Activated CD8-positive, alpha-beta memory T cell treated with anti-CD3 and anti-CD28 coated beads, Interleukin-2, amount 50 U/mL, for 24 hours (primary cell): Measurements from ENCODE around the gene JAKMIP2.

Experiments
- DNase-seq: peaks from one replicate; pipeline ENCODE4 v3.0.0-alpha.2; 2020; ENCODE audit errors: extremely low read depth

The JAKMIP2 gene

DNA sequence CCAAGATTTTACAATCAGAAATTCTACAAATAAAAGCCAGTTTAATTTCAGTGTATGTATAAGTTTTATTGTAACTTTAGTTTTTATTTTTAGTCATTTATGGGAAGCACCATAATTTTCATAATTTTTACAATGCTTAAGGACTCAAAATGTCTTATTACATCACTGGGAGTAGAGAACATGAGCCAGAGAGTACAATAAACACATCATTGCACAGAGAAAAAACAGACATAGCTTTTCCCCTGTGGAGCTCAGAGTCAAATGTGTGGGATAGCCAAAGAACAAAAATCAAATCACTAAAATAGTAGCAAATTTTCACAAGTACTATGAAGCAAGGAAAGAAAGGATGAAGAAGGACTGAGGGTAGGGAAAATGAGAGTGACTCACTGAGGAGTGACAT is 5.5 kb upstream of the JAKMIP2 start:
- no peak for DNase-seq

GRCh38 chr5:147786142-147786541 is 3.6 kb upstream of the JAKMIP2 start:
- no peak for DNase-seq

GRCh38 chr5:147784146-147784987 is 1.8 kb upstream of the JAKMIP2 start:
- DNase-seq = no peak

DNA sequence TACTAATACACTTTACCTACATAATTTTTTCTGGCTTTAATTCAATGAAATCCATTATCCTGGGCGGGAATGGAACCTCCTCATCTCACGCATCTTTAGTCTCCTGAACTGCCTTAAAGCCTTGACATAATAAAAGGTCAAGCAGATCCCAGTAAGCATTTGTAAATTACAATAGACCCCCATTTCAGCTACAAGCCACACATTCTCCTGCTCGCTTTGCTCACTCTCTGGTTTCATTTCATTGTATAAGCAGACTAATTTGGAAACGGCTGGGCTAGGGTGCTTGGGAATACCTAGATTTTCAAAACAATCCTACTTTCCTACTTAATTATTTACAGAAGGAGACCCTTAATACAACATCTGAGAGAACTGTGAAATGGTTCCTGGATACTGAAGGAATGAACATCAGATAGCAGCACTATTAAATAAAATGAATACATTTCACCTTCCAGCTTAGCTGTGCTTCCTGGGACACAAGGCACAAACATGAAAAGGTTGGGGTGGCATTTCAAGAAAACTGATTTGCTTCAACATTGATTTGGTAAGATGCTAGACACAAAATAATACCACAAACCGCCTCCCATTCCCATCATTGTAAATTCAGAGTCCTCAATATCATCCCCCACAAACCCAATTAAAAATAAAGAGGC is 1.5 kb downstream of the JAKMIP2 start:
- DNase-seq = no peak

DNA sequence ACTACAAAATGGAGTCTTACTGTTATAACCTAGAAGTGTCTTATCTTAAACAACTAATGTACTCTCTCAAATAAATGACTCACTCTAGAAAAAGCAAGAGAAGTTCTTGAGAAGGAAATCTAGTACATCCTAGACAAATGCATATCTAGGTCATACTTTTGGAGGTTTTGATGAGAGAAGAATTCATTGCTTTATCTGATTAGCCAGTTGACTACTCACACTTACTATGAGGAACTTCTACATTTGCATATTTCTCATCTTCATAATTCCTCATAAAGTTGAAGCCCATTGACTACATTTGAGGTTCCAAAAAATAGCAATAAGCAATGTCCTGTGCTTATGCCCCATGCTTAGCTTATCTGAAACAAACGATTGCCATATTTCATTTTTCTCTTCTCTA is 2.8 kb downstream of the JAKMIP2 start:
- no peak for DNase-seq

GRCh38 chr5:147776989-147777388 is 5.5 kb downstream of the JAKMIP2 start:
- no peak for DNase-seq

- DNase-seq = no peak
Observed at GRCh38 chr5:147773587-147773986, 8.9 kb downstream of the JAKMIP2 start.

DNA sequence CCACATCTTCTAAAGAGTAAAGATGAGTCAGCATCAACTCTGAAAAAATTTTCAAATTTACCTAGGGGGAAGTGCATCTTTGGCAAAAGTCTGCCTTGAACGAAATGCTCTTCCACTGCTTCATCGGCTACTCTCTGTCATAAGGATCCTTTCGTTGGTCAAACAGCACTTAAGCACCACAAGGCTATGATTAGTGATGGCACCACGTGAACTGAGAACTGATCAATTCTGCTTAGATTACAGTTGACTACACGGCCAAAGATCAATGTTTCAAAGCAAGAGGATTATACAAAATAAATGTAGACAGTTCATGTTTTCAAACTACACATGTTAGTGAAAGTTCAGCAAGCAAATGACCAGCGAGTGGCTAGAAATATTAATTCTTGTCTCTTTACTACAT is 9.4 kb downstream of the JAKMIP2 start:
- no peak for DNase-seq

DNA sequence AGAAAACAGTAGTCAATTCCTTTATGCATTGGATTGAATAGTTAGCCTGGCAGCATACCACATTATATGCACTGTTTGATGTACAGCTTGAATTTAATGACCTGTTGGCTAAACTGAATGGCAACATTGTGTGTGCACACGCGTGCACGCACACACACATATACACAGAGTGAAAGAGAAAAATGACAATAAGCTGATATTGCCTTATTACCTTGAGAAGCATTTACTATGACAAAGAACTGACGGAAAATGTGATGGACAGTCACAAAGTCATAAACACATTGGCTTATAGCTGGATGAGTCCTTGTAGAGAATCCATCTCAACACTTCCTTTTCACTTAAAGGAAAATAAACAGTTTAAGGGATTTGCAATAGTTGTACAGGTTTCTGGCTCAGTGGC is 15.5 kb downstream of the JAKMIP2 start:
- no peak for DNase-seq

- no peak for DNase-seq
Observed at GRCh38 chr5:147763791-147764525, 18.6 kb downstream of the JAKMIP2 start.

DNA sequence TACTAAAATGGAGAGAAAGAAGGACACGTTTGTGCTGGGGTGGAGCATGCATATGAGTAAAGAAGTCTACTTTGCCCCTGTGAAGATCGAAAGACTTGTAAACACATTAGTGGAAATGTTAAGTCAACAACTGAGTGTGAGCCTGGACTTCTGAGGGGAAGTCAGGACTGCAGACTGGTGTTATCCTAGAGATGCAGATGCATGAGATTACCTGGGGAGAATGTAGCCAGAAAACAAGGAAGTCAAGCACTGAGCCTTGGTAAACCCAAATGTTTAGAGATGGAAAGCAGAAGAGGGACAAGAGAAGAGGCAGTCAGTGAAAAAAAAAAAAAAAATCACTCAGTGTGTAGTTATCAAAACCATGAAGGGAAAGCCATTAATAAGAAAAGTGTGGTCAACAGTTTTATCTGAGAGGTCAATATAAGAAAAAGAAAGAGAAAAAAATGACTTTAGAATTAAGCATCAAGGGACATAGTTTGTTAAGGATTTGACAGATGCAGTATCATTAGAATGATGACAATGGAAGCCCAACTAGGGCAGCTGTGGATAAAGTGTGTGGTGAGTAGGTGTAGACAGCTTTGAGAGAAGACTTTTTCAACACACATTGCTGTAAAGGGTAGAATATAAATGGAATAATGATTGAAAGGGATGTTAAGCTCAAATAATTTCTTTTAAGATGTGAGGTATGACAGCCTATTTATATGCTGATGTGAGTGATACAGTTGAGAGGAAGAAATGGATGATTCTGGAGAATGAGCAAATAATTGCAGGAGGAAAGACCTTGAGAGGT is 22.2 kb downstream of the JAKMIP2 start:
- no peak for DNase-seq

GRCh38 chr5:147759441-147759840 is 23.1 kb downstream of the JAKMIP2 start:
- DNase-seq = no peak

- no peak for DNase-seq
Observed at GRCh38 chr5:147756566-147756965, 26.0 kb downstream of the JAKMIP2 start.

GRCh38 chr5:147754372-147755122 is 28.0 kb downstream of the JAKMIP2 start:
- no peak for DNase-seq

DNA sequence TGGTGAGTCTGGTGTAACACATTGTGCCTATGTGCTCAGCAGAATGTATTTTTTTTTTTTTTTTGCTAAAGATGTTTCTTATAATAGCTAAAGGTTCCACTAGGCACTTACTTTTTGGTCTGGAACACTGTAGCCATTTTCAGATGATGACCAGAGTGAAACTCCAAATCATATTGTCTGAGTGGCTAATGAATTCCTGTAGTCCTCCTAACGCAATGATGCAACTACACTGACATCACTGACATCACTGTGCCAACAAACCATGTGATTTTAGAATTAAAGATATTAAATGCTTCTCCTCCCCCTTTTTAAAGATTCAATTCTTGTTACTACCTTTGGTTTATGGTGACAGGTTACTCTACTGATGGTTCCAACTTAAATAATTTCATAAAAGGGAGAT is 28.8 kb downstream of the JAKMIP2 start:
- no peak for DNase-seq

DNA sequence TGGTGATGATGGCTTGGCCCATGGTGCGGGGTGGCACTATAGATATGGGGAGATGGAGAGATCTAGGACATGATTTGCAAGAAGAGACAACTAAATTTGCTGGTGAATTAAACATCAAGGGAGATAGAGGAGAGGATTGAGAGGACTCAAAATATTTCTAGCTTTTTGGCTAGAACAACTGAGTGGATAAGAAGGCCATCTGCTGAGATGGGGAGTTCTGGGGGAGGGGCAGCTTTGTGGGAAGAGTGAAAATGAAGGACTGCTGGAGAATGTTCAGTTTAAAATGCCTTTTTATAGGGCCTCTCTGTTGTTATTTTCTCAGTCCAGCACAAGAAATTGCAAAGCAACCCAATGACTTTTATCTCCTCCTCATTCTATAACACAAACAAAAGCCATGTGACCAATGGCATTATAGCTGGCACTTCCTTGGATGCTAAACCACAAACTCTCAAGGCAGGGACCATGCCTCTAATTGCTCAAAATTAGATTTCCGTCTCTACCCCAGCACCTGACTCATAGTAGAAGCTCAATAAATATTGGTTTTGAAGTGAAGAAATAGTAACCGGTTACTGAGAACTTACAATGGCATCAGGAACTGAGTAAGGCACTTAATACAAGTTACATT is 29.8 kb downstream of the JAKMIP2 start:
- DNase-seq = no peak

- no peak for DNase-seq
Observed at GRCh38 chr5:147752033-147752432, 30.5 kb downstream of the JAKMIP2 start.

GRCh38 chr5:147751156-147751830 is 31.2 kb downstream of the JAKMIP2 start:
- DNase-seq = no peak

GRCh38 chr5:147750065-147750464 is 32.5 kb downstream of the JAKMIP2 start:
- DNase-seq = no peak

DNA sequence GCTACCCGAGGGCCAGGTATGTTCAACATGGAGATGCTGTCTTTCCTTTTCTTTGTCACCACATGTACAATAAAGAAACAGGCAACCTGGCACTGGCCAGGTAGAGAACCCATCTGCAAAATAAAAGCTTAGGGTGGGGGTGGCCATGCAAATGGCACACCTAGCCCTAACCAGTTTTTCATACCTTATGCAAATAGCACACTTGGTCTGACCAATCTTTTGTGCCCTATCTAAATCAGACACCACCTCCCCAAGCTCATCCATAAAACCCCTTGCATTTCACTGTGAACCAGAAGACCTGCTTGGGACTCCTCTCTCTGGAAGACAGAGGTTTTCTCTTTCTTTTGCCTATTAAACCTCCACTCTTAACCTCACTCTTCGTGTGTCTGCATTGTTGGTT is 33.9 kb downstream of the JAKMIP2 start:
- DNase-seq = no peak
